Lower leg skin (tissue), 3 donors: ENCODE measurements around the gene HEXD.

Experiments
- CTCF ChIP-seq, 3 donors: fragments of 450-650 bp; IDR thresholded peaks; one replicate each; pipeline ENCODE4 v1.5.1; 2016; ENCODE audit warnings: antibody characterized with exemption in 3 of 3, mild to moderate bottlenecking in 3 of 3, moderate library complexity in 2 of 3
- POLR2A ChIP-seq, 2 donors: fragments of 450-650 bp; IDR thresholded peaks; one replicate each; pipeline ENCODE4 v1.6.1; 2016 to 2017; ENCODE audit warnings: antibody characterized with exemption in 2 of 2, mild to moderate bottlenecking in 1 of 2, moderate library complexity in 1 of 2

DNA sequence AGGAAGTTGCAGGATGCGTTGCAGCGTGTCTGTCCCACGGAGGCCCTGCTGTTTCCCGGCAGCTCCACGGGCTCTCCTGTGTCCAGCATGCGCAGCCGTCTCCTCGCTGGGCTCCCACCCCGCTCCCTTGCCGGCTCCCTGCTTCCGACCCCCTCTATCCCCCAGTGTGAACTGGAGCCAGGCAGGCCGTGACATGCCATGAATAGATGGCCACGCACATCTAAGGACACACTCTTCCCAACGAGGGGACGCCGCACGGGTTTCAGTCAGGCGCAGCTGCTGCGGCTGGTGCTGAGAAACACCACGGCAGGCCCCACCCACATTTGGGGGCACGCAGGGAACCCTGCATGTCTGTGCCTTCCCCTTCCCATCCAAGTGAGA lies 9.2 kb upstream of the HEXD start:
- TF ChIP-seq POLR2A (IDR thresholded peaks at IDR 0.05) (no peak), CTCF (IDR thresholded peaks at IDR 0.05) (no peak)
